H1 (cell line): ENCODE results near the gene SPOCK1.

Experiments used
- POLR2AphosphoS5 ChIP-seq: IDR thresholded peaks from 2 replicates; pipeline ENCODE4 v1.6.1; 2011; ENCODE audit warnings: low read depth, low read length
- TCF12 ChIP-seq: IDR thresholded peaks from 2 replicates; pipeline ENCODE4 v1.6.1; 2011; ENCODE audit warnings: low read depth, mild to moderate bottlenecking, low read length

DNA sequence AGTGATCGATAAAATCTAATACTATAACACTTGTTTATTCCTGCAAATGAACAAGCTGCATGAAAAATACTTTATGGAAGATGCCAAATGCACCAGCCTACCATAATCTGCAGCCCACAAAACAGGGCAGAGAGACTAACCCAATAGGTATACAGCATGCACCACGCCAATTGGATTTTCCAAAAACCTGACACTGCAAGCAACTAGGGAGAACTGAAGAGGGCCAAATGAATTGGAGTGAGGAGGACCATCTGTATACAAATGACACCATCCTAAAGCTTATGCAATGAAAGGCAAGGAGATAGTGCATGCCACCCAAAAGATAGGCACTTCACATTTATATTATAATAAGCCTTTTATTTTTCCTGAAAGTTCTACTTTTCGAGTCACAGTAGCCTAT, 100.4 kb downstream of the SPOCK1 start:
- TF ChIP-seq TCF12 (no peak), POLR2AphosphoS5 (no peak)
